CD4-positive, CD25-positive, alpha-beta regulatory T cell (primary cell): ENCODE measurements around the gene THBS1. TPM values are rescaled to one million over a fixed set of nuclear protein-coding genes. Genes with fewer than 3 reads are reported as not detected.

ENCODE experiments used
- ATAC-seq, 2 donors: fragments of 150-1000 bp; cut with Tn5 transposase; one replicate each; pipeline ENCODE4 v1.10.0; 2021; ENCODE audit warnings: low read depth in 2 of 2, moderate number of reproducible peaks in 2 of 2, moderate library complexity in 1 of 2
- DNase-seq, 3 donors: peaks; one replicate each; pipeline versions ENCODE4 v3.0.0 to v3.0.0-alpha.2; 2012 to 2022; ENCODE audit warnings: mixed read lengths in 1 of 3
- H3K27ac ChIP-seq: one replicate; pipeline ENCODE4 v1.7.0; 2013; ENCODE audit warnings: mild to moderate bottlenecking, low read length; ENCODE audit not compliant: insufficient read depth, poor library complexity, severe bottlenecking
- H3K27me3 ChIP-seq: one replicate; pipeline ENCODE4 v1.7.0; 2013; ENCODE audit warnings: low read length; ENCODE audit not compliant: control insufficient read depth, insufficient read depth
- H3K36me3 ChIP-seq: one replicate; pipeline ENCODE4 v1.7.0; 2013; ENCODE audit warnings: mild to moderate bottlenecking, low read length, moderate library complexity; ENCODE audit not compliant: control insufficient read depth, insufficient read depth
- H3K4me1 ChIP-seq: 2 replicates; pipeline ENCODE4 v1.7.0; 2013; ENCODE audit warnings: mild to moderate bottlenecking, low read length; ENCODE audit not compliant: insufficient read depth, control insufficient read depth, poor library complexity, severe bottlenecking
- H3K4me3 ChIP-seq: one replicate; pipeline ENCODE4 v1.7.0; 2013; ENCODE audit warnings: low read depth, mild to moderate bottlenecking, low read length, moderate library complexity
- H3K9me3 ChIP-seq, 2 experiments: 1 replicate in 1 of 2; 2 replicates in 1 of 2; pipeline ENCODE4 v1.7.0; 2013; ENCODE audit warnings: low read length in 2 of 2, mild to moderate bottlenecking in 1 of 2, moderate library complexity in 1 of 2; ENCODE audit not compliant: control insufficient read depth in 2 of 2
- H3K27ac Mint-ChIP-seq, 3 donors: one replicate each; pipeline ENCODE4 v1.8.0; 2020 to 2022; ENCODE audit warnings: mild to moderate bottlenecking in 3 of 3, mixed read lengths in 3 of 3, moderate library complexity in 2 of 3
- H3K27me3 Mint-ChIP-seq: one replicate; pipeline ENCODE4 v1.8.0; 2022; ENCODE audit warnings: mild to moderate bottlenecking, mixed read lengths
- H3K36me3 Mint-ChIP-seq: one replicate; pipeline ENCODE4 v1.8.0; 2020; ENCODE audit warnings: mixed read lengths
- H3K4me1 Mint-ChIP-seq, 4 donors: one replicate each; pipeline ENCODE4 v1.8.0; 2020 to 2022; ENCODE audit warnings: mixed read lengths in 4 of 4, mild to moderate bottlenecking in 1 of 4
- H3K4me3 Mint-ChIP-seq, 4 donors: one replicate each; pipeline ENCODE4 v1.8.0; 2020 to 2022; ENCODE audit warnings: mild to moderate bottlenecking in 4 of 4, mixed read lengths in 4 of 4, moderate library complexity in 3 of 4
- H3K9me3 Mint-ChIP-seq, 7 donors: one replicate each; pipeline ENCODE4 v1.8.0; 2020 to 2022; ENCODE audit warnings: mixed read lengths in 7 of 7, mild to moderate bottlenecking in 3 of 7, moderate library complexity in 2 of 7
- polyA plus RNA-seq, 4 donors: library from polyadenylated mRNA; unstranded; fragments of 300-500 nt; fragmentation: Illumina TruSeq; gene quantifications; one replicate each; pipeline ENCODE4 v1.2.3, GENCODE V29; 2021
- total RNA-seq: library from RNA; stranded (reverse); gene quantifications from one replicate; pipeline ENCODE4 v1.2.3, GENCODE V29; 2022

THBS1 gene
- total and polyA plus RNA-seq, 5 donors from 2014 or later = 0.02 to 9.2 (median 0.05) TPM; not detected in 2

DNA sequence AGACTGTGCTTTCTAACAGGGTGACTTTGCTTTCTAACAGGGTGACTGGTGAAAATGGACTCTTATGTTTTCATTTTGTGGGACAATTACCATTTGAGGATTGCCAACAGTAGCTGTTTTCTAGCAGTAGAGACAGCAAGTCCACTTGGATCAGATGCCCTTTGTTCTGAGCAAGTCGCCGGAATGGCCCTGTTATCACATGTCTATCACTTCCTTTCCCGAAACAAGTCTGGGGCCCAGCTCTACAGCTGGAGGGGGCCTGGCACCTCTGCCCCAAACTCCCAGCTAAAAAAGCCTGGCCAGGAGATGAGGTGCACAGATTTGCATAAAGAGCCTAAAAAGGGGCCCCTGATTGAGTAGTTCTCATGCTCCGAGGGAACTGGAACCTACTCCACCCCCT, 44.6 kb downstream of the THBS1 start:
- ATAC-seq = no peak
- Histone ChIP-seq H3K27me3 (no peaks in the 10 kb centered on the region), H3K27ac (peak overlapping the region; percentile 63), H3K9me3 (no peaks in the 10 kb centered on the region), H3K36me3 (no peaks in the 10 kb centered on the region), H3K4me3 (no peak overlapping the region), H3K4me1 (peaks cover 62% of the 10 kb centered on the region)
- H3K4me1 Mint-ChIP-seq = peaks cover 44 to 77% (median 60%) of the 10 kb centered on the region in 4 donors
- no peak for DNase-seq
- peak overlapping the region; percentile 90 to 99 (median 95) for H3K27ac Mint-ChIP-seq
- peak overlapping the region in 1 of 4 donors; percentile 13 for H3K4me3 Mint-ChIP-seq
- H3K36me3 Mint-ChIP-seq = no peaks in the 10 kb centered on the region
- peaks cover 5% of the 10 kb centered on the region for H3K27me3 Mint-ChIP-seq
- peaks cover 0 to 3% (median 1%) of the 10 kb centered on the region in 7 donors for H3K9me3 Mint-ChIP-seq

DNA sequence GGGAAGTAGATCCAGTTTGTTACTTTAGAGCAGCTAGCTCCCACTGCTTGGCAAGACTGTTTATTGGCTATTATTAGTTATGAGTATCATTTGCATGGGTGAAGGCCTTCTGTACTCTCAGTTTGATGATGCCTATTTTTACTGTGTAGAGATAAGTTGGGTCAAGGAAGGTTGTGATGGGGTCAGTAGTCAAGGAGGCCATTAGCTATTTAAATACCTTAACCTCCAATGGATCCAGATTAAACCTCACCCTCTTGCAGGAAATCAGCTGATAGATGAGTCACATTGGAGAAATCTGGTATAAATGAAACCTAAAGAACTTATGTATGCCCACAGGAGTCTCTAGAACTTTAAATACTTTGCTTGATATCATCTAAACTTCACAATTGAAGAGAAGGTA, 45.0 kb downstream of the THBS1 start:
- peaks cover 5% of the 10 kb centered on the region for H3K27me3 Mint-ChIP-seq
- Histone ChIP-seq H3K4me3 (no peak overlapping the region), H3K36me3 (no peaks in the 10 kb centered on the region), H3K27me3 (no peaks in the 10 kb centered on the region), H3K27ac (no peak overlapping the region), H3K9me3 (no peaks in the 10 kb centered on the region), H3K4me1 (peaks cover 62% of the 10 kb centered on the region)
- DNase-seq (peak in 1 of 3 donors; percentile 52), ATAC-seq (no peak)
- H3K4me3 Mint-ChIP-seq = peak overlapping the region in 2 of 4 donors; percentile 13 to 25
- no peaks in the 10 kb centered on the region for H3K36me3 Mint-ChIP-seq
- H3K4me1 Mint-ChIP-seq = peaks cover 46 to 79% (median 62%) of the 10 kb centered on the region in 4 donors
- H3K9me3 Mint-ChIP-seq = peaks cover 0 to 3% (median 1%) of the 10 kb centered on the region in 7 donors
- H3K27ac Mint-ChIP-seq = peak overlapping the region; percentile 33 to 86 (median 49)

DNA sequence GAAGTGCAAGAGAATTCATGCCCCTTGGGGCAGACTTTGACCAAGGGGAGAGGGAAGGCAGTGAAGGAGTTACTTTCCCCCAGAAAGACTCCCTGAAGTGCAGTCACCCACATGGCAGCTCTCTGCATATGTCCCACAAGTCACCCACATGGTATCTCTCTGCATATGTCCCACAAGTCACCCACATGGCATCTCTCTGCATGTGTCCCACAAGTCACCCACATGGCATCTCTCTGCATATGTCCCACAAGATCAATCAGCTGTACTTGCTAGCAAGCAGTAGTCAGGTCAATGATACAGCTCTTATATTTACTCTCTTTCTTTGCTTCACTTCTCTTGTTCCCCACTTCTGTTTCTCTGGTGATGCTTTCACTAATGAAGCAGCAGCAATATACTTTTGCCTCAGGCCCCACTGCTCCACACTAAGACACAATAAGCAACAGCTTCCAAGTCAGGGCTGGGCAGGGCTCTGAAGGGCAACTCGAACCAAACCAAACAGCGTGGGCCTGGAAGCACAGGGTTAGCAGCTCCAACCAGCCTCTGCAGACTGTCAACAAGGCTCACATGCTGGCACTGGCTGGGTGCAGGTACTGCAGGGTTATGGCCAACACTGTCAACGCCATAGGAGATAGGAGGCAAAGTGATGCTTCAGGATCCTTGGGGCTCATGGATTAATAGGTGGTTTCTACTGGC, 46.7 kb downstream of the THBS1 start:
- no peaks in the 10 kb centered on the region for H3K36me3 Mint-ChIP-seq
- ATAC-seq = no peak
- Histone ChIP-seq H3K27ac (no peak overlapping the region), H3K36me3 (no peaks in the 10 kb centered on the region), H3K9me3 (no peaks in the 10 kb centered on the region), H3K27me3 (no peaks in the 10 kb centered on the region), H3K4me3 (no peak overlapping the region), H3K4me1 (peaks cover 66% of the 10 kb centered on the region)
- peaks cover 5% of the 10 kb centered on the region for H3K27me3 Mint-ChIP-seq
- H3K9me3 Mint-ChIP-seq = peaks cover 0 to 3% (median 1%) of the 10 kb centered on the region in 7 donors
- peak overlapping the region; percentile 47 to 98 (median 94) for H3K27ac Mint-ChIP-seq
- H3K4me1 Mint-ChIP-seq = peaks cover 39 to 83% (median 63%) of the 10 kb centered on the region in 4 donors
- peak overlapping the region in 1 of 4 donors; percentile 26 for H3K4me3 Mint-ChIP-seq
- no peak for DNase-seq

DNA sequence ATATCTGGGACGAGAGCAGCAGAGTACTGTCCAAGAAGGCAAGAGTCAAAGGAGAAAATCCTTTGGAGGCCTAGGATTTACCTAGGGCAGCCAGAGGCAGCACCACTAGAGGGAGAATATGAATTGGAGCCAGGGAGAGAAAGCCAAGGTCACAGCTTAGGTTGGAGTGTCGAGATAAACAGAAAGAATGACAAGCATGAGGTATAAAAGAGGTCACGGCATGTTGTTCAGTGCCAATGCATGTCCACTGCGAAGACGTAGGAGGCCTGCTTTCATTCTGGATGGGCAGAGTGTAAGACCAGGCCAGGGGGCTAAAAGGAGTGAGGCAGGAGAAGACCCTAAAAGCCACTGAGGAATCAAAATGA, 47.2 kb downstream of the THBS1 start:
- peak overlapping the region; percentile 47 to 98 (median 94) for H3K27ac Mint-ChIP-seq
- H3K9me3 ChIP-seq = no peaks in the 10 kb centered on the region
- peaks cover 39 to 78% (median 58%) of the 10 kb centered on the region in 4 donors for H3K4me1 Mint-ChIP-seq
- H3K27me3 ChIP-seq = no peaks in the 10 kb centered on the region
- no peaks in the 10 kb centered on the region for H3K36me3 Mint-ChIP-seq
- no peak overlapping the region for H3K4me3 ChIP-seq
- no peaks in the 10 kb centered on the region for H3K36me3 ChIP-seq
- peaks cover 62% of the 10 kb centered on the region for H3K4me1 ChIP-seq
- H3K27me3 Mint-ChIP-seq = peaks cover 5% of the 10 kb centered on the region
- peaks cover 0 to 3% (median 0%) of the 10 kb centered on the region in 7 donors for H3K9me3 Mint-ChIP-seq
- no peak overlapping the region for H3K27ac ChIP-seq
- ATAC-seq (no peak), DNase-seq (no peak)
- H3K4me3 Mint-ChIP-seq = no peak overlapping the region

DNA sequence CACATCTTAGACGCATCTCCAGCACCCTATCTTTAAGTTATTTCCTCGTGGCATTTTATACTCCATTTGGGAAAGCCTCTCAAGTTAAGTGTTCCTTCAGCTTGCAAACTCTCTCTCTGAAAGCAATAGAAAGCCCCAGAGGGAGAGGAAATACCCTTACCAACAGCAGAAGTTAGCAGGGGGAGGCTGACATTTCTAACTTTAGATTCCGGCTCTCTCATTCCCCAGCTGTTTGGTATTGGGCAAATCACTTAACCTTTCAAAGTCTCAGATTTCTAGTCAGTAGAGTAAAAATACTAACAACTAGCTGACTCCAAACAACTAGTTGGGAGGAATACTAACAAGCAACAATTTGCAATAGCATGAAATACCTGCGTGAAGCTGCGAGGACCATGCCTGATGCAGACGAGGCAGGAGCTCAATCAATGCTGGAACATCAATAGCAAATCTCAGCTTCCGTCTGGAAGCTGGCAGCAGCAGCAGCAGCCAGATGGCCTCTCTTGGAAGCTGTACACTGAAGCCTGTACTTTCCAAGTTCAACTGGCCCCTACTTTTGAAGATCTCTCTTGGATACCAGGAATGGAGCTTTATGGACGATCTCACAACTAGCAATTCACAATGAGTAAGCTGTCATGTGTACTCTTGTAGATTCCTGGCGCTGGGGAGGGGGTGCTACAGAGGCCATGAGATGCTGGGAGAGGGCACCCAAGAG, 47.8 kb downstream of the THBS1 start:
- ATAC-seq (no peak), DNase-seq (no peak)
- H3K36me3 ChIP-seq = no peaks in the 10 kb centered on the region
- H3K27me3 Mint-ChIP-seq = peaks cover 5% of the 10 kb centered on the region
- peak overlapping the region; percentile 93 to 98 (median 94) for H3K27ac Mint-ChIP-seq
- H3K36me3 Mint-ChIP-seq = no peaks in the 10 kb centered on the region
- peak overlapping the region in 3 of 4 donors; percentile 14 to 36 (median 27) for H3K4me3 Mint-ChIP-seq
- H3K27ac ChIP-seq = peak overlapping the region; percentile 56
- H3K4me3 ChIP-seq = peak overlapping the region; percentile 38
- peaks cover 57% of the 10 kb centered on the region for H3K4me1 ChIP-seq
- no peaks in the 10 kb centered on the region for H3K27me3 ChIP-seq
- peaks cover 34 to 72% (median 54%) of the 10 kb centered on the region in 4 donors for H3K4me1 Mint-ChIP-seq
- H3K9me3 ChIP-seq = no peaks in the 10 kb centered on the region
- H3K9me3 Mint-ChIP-seq = peaks cover 0 to 3% (median 0%) of the 10 kb centered on the region in 7 donors

DNA sequence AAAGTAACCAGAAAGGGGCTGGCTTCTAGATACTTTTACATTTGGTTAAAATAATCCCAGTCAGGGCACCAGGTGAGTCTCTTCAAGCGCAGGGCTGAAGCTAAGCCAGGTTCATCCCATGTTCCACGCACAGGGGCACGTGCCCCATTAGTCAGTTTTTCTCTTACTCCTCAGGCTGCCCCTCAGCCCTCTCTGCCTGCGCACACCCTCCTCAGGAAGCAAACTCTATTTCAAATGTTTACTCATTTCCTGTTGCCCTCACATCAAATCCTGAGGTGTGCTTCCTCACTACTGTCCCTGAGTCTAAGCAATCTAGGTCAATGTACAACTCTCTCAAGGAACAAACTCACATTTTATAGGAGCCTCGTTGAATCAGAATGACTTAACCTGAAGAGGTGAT, 48.5 kb downstream of the THBS1 start:
- H3K4me3 Mint-ChIP-seq = peak overlapping the region; percentile 1 to 36 (median 20)
- peak overlapping the region; percentile 56 for H3K27ac ChIP-seq

DNA sequence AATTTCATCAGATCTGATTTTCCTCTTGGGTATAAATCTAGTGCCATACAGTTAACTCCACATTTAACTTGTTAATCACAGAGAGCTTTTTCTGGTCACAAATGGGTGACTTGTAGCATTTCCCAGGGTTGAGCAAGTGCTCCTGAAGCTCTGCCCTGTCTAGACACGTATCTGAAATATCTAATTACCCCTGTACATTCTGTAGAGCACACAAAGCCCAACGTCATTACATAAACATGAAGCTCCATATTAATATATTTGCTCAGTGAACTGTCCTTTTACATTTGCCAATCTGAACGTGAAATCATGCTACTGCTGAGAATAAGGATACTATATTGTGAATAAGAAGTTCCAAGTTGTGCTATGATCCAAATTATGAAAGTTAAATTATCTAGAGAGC, 49.0 kb downstream of the THBS1 start:
- H3K4me1 Mint-ChIP-seq = peaks cover 22 to 60% (median 43%) of the 10 kb centered on the region in 4 donors
- H3K4me3 Mint-ChIP-seq = peak overlapping the region in 2 of 4 donors; percentile 36 to 48
- H3K9me3 Mint-ChIP-seq = peaks cover 0 to 3% (median 0%) of the 10 kb centered on the region in 7 donors
- DNase-seq = no peak
- no peak for ATAC-seq
- H3K36me3 Mint-ChIP-seq = no peaks in the 10 kb centered on the region
- peaks cover 45% of the 10 kb centered on the region for H3K4me1 ChIP-seq
- peak overlapping the region; percentile 38 for H3K4me3 ChIP-seq
- H3K27me3 Mint-ChIP-seq = no peaks in the 10 kb centered on the region
- no peaks in the 10 kb centered on the region for H3K9me3 ChIP-seq
- no peaks in the 10 kb centered on the region for H3K36me3 ChIP-seq
- no peak overlapping the region for H3K27ac ChIP-seq
- no peaks in the 10 kb centered on the region for H3K27me3 ChIP-seq
- peak overlapping the region; percentile 92 to 94 (median 93) for H3K27ac Mint-ChIP-seq

More for the DNA sequence above, 48.5 kb downstream of the THBS1 start:
- Mint-ChIP-seq H3K4me1 (peaks cover 27 to 65% (median 48%) of the 10 kb centered on the region in 4 donors), H3K36me3 (no peaks in the 10 kb centered on the region), H3K27ac (peak overlapping the region; percentile 92 to 94 (median 93)), H3K27me3 (no peaks in the 10 kb centered on the region), H3K9me3 (peaks cover 0 to 3% (median 0%) of the 10 kb centered on the region in 7 donors)
- Histone ChIP-seq H3K4me1 (peaks cover 50% of the 10 kb centered on the region), H3K27me3 (no peaks in the 10 kb centered on the region), H3K4me3 (peak overlapping the region; percentile 38), H3K36me3 (no peaks in the 10 kb centered on the region), H3K9me3 (no peaks in the 10 kb centered on the region)
- peak; percentile 16 to 75 (median 33) for DNase-seq
- peak; percentile 54 to 59 for ATAC-seq
